Stimulated activated CD4-positive, alpha-beta T cell treated with anti-CD3 and anti-CD28 coated beads, Interleukin-1b, Interleukin-23, amount 100 ng/mL, for 24 hours (primary cell): ENCODE results near the gene HELZ.
"Not testable (repeated sequence)": the region's sequence is repeated elsewhere in the genome, so short reads cannot be mapped to it uniquely, and the experiment has no call there.

Source experiments
- DNase-seq, 4 experiments: peaks; one replicate each; pipeline ENCODE4 v3.0.0-alpha.2; 2020; ENCODE audit warnings: low read depth in 4 of 4, low spot score in 1 of 4

Gene HELZ

DNA sequence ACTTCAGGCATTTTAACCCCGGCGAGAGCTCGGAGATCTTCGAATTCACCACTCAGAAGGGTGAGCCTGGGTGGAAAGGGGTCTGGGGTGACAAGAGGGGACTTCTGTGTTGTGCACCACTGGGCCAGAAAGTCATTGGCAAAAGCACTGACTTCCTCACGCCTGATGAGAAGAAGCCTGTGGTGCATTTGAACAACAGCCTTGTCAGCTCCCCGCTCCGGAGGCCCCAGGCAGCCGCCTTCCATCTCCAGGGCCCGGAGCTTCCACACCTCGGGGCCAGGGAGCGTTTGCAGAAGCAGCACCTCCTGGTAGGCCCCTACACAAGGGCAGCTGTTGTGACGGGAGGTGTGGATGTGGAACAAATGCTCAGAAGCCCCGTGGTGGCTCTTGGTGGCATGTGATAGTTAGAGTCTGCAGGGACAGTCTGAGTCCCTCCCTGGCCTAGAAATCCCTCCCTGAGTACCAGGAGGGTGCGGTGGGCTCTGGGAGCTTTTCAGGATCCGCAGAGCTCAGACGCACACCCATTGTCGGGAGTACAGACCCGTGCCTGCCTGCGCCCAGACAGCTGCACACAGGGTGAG is 190.9 kb downstream of the HELZ start:
- DNase-seq = no peak

DNA sequence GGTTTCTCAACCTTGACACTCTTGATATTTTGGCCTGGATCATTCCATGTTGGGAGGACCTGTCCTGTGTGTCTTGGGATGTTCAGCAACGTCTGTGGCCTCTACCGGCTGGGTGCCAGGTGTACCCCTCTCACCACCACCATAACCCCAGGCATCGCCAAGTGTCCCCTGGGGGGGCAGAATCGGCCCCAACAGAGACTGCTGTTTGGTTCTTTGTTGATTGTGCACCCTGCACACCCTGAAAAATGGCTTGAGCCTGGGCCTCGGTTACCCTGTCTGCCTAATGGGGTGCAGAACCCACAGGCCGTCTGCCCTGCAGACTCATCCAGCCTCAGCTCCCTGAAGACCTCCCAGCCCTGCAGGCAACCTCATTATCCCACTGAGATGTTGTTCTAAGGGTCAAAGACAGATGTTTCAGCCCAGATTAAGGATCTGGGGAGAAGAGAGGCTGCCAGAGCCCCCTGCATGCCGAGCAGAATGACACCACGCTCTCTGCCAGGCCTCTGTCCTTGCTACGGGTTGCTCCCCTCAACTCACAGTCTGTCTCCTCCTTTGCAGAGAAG is 191.5 kb downstream of the HELZ start:
- DNase-seq = no peak

DNA sequence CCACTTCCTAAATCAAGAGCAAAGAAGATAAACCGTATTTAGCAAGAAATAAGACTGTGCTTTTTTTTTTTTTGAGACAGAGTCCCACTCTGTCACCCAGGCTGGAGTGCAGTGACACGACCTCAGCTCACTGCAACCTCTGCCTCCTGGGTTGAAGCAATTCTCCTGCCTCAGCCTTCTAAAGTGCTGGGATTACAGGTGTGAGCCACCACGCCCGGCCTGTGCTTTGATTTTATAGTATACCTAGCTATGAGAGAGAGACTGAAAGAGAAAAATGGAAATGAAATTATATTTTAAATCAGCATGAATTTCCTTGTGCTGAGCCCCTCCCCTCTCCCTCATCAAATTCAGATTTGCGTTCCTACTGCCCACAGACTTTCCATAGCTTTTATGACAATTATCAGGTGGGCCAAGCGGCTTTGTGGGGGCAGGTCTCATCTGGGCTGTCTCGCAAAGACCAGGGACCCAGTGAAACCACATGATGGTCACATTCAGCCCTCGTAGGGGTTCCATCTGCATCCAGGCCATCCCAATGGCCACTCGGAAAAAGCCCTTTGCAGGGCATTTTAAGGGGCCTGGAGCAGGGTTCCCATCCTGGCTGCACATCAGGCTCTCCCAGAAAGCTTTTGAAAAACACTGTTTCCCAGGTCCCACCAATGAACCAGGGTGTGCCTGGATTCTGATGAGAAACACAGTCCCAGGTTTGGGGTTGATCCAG is 192.1 kb downstream of the HELZ start:
- DNase-seq = no peak

DNA sequence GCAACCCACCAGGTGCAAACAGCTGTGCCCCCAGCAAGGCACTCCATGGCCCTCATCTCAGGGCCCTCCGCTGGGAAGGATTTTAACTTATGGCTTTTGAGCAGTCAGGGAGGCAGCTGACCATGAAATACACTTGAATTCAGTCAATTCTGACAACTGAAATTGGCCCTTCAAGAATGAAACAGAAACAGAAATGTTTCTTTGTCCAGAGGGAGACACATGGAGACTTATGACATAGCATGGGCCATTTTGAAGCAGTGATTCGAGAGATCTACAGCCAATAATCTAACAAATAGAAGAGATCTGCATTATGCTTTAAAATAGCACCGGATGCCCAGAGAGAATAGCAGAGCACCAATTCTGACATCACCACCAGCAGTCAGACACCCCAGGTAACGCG is 193.2 kb downstream of the HELZ start:
- DNase-seq = no peak

DNA sequence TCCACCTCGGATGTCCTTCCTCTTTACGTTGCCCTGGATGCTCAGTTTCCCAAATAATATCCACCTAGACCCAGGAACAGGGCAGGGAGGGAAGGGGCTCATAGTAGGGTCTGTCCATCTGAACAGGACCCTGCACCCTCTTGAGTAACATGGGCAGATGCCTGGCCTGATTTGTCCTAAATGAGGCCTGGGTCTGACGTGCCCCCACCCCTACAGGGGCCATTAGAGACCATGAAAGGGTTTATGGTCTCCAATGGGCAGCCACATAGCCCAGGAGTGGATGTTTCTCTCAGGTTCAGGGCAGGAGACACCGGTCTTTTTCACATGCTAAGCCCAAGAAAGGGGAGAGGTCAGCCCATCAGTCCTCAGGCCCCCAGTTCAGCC is 193.8 kb downstream of the HELZ start:
- DNase-seq = no peak

DNA sequence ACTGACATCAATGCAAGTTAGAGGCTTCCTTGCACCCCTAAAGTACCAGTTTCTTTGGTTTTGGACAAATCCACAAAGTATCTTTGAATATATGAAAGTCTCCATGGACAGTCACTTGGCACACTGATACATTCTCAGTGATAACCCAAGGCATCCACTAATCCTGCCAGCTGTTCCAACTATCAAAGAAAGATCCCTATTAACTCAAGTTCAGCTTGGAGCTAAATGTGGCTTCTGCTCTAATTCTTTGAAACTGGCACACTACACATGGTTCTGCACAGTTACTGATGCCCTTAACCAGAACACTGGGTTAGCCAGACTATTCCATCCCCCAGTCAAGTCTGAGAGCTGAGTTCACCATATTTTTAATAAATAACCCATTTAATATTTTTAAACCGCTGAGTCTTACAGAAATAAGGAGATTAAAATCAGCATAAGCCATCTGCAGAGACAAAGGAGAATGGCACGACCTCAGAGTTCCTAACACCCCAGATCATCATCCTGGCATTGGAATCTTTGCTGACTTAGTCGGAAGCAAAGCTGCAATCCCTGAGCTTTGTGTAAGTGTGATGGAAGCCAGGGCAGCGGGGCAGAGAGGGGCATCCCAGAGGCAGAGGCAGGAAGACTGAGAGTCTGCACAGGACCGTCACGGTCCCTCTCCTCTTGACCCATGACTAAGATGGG is 194.4 kb downstream of the HELZ start:
- no peak for DNase-seq

DNA sequence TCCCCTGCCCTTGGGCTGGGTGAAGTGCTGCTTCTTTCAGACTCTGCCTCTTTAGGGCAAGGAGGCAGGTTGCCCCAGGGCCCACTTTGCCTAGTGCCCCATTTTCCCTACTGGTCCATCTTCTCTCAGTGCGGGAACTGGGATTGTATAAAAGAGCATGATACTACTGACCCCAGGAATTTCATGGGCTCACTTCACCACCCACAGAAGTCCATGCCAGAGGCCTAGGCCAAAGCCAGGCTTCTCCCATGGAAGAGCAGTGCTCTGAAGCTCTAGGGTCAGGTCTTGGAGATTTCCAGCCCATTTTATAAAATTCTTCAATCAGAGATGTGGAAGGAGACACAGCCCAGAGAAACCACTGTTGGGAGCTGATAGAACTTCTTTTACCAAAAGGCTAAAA is 194.9 kb downstream of the HELZ start:
- no peak for DNase-seq

DNA sequence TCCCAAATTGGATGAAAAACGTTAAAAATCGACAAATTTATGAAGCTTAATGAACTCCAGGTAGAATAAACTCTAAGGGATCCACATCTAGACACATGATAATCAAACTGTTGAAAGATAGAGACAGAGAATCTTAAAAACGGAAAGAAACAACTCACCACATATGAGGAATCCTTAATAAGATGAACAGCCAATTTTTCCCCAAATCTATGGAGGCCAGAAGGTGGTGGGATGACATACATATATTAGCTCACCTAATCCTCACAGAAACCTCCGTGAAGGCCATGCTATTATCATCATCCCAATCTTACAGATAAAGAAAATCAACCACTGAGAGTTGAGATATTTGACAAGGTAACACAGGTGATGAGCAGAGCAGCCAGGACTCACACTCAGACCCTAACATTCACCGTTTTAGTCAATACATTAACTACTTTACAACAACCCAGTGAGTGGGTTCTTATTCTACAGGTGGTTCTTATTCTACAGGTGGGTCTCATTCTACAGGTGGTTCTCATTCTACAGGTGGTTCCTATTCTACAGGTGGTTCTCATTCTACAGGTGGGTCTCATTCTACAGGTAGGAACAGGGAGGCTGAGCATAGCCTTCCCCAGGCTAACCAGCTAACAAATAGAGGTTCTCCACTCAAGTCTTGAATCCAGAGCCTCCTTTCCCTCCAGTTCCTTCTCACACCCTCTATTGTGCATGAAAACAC is 195.8 kb downstream of the HELZ start:
- DNase-seq = no peak

DNA sequence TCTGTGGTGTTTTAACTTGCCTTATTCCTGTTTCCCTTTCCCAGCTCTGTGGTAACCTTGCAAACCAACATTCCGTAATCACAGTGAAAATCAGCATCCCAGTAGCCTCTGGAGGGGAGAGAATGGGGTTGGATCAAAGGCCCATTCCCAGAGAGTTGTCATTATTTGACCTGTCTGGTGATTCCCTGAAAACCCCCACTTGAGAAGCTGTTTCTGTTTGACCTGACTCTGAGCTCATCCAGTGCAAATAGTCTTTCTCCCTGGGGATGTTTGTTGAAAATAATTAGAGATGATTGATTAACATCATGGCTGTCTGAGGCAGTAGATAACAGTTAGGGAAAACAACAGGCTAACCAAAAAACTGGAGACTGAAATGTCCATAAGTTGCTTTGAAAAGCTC is 197.6 kb downstream of the HELZ start:
- no peak for DNase-seq

DNA sequence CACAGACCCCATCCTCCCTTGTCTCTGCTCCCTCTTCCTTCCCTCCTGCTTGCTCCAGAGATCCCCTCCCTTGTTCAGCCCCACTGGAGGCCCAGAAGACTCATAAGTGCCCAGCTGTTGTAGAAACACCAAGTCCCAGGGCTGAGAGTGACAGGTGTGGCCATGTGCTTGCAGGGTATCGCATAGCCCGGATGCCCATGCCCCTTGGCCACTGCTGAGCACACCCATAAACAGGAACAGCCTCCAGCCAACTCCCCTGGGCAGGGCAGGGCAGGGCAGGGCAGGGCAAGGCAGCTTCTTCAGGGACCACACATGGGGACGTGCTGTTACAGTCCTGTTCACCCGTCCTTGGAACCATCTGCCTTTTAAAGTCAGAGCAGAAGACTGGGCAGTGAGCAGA is 198.6 kb downstream of the HELZ start:
- no peak for DNase-seq

DNA sequence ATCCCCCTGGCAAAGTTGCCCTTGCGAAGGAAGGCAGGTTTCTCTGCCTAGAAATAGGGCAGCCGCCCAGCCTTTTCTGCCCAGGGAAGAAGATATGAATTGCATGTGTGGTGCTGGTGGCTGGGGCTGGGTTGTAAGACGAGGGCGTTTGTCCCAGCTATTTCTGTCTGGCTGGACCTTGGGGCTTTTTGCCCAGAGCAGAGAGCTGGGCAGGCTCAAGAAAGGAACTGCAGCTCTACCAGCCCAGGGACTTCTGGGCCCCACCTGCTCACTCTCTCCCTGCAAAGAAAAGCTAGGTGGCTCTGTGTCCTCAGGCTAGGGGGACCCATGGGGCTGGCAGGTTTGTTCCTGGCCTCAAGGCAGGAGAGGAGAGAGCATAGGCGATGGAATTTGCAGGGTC is 200.1 kb downstream of the HELZ start:
- DNase-seq = no peak

DNA sequence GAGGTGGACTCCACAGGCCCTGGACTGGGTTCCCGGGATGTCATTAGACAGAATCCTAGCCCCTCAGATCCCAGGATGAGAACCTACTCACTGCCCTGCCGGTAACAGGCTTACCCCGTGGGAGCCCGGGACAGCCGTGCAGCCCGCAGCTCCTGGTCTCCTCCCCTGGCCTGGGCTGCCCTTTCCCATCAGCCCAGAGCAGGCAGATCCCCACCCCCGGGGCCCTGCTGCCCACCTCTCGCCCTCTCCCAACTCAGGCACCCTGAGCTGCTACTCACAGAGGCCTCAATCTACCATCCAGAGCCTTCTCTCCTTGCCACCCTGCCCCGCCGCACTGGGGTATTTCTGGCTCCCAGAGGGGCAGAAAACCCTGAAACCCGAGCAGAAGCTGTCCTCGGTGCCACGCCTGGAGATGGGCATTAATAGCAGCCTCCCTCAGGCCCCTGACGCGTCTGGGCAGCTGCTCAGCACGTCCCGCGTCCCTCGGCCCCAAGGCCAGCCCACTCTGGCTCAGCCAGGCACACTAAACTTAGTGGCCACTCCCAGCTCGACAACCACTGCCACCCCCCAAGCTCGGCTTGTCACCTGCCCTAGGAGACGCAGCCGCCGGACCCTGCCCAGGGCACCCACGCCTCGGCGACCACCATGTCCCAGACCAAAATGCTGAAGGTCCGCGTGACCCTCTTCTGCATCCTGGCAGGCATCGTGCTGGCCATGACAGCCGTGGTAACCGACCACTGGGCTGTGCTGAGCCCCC is 200.8 kb downstream of the HELZ start, which contains the start of gene CACNG1:
CACNG1 (plus strand) TSS at position 539 of the 757 bp plus-strand sequence; CDS start at position 646, 107 bp downstream.
- no peak for DNase-seq

DNA sequence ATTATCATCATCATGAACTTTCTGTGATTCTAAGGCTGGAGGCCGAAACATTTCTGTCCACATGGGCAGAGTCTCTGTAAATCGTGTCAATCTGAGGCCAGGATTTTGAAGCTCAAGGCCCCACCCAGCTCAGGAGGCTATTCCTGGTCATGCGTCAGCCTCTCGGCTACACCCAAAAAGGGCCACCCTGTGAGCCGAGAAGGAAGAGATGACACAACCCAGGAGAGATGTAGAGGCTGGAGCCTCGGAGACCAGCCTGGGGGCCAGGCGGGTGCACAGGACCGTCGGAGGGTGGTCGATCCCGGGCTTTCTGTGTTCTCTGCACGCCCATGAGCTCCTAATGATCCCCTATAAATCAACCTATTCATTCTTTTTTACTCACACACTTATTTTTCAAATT is 201.7 kb downstream of the HELZ start:
- no peak for DNase-seq

DNA sequence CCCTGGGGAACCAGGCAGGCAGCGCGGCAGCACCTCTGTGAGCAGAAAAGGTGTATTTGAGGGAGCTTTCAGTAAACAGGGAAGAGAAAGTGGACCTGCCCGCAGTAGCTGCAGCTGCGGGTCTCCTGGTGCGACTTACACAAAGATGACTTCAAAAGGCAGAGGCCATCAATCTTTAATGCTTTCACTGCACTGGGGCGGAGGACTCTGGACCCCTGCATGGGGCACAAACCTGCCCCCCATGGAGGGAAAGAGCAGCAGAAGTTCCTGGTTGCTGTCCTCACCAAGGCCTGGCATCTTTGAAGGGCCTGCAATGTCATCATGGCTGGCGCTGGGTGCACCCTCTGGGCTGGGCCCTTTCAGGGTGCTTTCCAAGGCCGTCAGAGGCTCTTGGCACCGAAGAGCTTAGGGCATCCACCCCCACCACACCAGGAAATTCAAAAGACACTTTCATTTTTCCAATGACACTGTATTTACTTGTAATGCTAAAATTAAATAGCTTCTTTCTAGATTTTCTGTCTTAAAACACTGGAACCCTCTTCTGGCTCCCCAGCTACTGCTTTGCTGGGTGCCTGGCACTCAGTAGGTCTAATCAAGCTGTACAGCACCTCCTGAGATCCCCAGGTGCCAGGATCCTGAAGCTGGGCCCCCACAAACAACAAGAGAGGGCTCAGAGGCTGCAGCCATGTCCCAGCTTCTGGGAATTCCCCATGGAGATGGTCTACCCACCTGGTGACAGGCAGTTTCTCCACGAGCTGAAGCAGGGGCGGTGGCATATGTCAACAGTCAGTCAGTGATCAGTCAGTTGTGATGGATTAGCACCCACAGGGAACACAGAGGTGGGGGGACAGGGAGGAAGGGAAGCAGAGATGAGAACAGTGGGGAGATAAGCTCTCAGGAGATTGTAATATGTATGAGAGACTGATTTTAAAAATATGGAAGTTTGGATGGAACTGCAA is 202.8 kb downstream of the HELZ start:
- no peak for DNase-seq

DNA sequence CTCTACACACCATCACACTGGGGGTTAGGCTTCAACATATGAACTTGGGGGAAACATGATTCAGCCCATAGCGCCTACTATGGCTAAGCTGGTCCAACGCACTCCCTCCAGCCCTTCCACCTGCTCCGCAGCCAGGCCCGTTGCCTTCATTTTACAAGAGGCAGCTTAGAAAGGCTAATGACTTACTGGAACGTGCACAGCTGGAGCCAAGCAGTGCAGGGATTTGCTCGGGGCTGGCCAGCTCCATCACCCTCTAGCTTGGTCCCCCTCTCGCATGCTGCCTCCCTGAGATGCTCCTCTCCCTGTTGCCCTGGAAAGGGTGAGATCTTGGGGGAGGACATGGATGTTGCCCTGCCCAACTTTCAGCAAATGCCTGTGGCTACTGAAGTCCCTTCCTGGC is 203.5 kb downstream of the HELZ start:
- DNase-seq = no peak

DNA sequence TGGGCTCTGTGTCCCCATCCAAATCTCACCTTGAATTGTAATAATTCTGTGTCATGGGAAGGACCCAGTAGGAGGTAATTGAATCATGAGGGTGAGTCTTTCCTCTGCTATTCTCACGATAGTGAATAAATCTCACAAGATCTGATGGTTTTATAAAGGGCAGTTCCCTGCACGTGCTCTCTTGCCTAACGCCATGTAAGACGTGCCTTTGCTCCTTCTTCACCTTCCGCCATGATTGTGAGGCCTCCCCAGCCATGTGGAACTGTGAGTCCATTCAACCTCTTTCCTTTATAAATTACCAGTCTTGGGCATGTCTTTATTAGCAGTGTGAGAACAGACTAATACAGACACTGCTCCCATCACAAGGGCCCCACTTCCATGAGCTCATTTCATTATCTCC is 203.9 kb downstream of the HELZ start:
- DNase-seq = not testable (repeated sequence)

DNA sequence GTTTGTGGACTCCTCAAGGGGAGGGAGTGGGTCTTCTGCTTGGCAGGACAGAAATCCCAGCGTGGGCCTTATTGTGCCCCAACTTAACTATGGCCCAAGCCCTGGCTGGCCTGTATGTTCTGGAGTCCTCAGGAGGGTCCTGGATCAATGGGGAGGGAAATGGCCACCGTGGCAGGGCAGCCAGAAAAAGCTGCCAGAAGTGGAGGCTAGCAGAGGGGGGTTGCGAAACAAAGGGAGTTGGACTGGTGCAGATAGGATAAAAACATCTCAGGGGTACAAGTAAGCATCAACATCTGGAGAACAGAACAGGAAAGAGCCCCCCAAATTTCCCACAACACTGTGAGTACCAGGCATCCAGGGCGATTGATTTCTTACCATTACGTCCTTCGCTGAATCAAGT is 204.3 kb downstream of the HELZ start:
- DNase-seq = no peak

DNA sequence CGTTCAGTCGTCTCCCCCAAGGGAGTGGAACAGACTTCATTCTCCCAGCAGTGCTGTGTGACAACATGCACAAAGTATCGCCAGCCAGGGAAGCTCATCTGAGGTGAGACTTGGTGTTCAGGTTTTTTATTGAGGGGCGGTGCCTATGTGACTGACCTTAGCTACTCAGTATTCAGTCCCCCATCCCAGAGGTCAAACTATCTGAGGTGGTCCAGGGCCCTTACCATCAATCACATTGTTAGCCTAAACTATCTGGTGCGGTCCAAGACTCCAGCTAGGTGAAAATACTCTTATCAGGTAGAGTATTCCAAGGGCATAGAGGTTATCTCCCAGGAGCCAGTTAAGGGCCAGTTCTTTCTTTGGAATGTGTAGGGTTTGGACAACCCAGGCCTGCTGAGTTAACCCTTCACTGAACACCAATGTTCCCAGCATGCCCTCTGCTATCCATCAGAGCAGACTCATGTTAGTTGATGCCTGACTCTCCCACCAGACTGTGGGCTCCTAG is 206.1 kb downstream of the HELZ start:
- DNase-seq = no peak
